Left renal pelvis (tissue), 4 donors: ENCODE measurements around the gene MICALL2. TPM values are rescaled to one million over a fixed set of nuclear protein-coding genes. Genes with fewer than 3 reads are reported as not detected.
"Not testable (repeated sequence)": the region's sequence is repeated elsewhere in the genome, so short reads cannot be mapped to it uniquely, and the experiment has no call there.

Source experiments
- DNase-seq, 4 donors: peaks; one replicate each; pipeline ENCODE4 v3.0.0-alpha.2; 2013; ENCODE audit warnings: low read depth in 4 of 4, low spot score in 3 of 4
- polyA plus RNA-seq, 4 donors: library from polyadenylated mRNA; unstranded; fragments of 120-200 nt; gene quantifications; one replicate each; pipeline ENCODE4 v1.2.1, GENCODE V29; 2013; ENCODE audit not compliant: insufficient read length in 4 of 4

The MICALL2 gene
- polyA plus RNA-seq, 4 donors, result 5.4 to 16.3 (median 7.0) TPM

DNA sequence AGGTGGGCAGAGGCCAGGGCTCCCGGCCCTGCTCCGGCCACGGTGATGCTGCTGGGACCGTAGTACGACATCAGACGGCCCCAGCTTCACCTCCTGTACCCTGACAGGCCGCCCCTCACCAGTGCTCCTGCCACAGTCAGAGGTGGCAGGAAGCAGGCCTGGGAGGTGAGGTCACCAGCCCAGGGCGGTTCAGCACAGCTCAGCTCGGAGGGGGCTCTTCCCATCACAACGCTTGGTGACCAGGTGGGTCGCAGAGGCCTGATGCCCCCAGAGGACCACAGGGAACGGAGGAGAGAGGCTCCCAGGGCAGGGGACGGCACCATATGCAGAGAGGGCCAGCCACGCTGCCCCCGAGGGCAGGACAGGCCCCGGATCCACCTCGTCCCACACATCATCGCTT is 8.8 kb downstream of the MICALL2 start:
- no peak for DNase-seq

DNA sequence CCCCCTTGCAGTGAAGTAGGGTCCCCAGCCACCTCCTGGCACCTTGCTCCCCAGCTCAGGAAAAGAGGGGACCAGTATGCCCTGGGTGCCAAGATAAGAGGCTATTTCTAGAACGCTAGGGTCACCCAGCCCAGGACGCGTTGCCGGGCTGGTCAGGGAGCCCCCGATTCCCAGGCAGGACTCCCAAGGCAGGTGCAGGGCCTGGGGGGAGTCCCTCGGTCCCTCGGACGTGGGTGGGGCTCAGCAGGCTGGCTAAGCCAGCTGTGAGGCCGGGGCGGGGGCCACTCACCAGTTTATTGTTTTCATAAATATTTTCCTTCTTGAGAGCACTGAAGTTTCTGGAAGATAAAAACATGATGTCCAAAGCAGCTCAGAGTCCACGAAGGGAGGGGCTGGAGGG is 9.3 kb downstream of the MICALL2 start:
- no peak for DNase-seq

DNA sequence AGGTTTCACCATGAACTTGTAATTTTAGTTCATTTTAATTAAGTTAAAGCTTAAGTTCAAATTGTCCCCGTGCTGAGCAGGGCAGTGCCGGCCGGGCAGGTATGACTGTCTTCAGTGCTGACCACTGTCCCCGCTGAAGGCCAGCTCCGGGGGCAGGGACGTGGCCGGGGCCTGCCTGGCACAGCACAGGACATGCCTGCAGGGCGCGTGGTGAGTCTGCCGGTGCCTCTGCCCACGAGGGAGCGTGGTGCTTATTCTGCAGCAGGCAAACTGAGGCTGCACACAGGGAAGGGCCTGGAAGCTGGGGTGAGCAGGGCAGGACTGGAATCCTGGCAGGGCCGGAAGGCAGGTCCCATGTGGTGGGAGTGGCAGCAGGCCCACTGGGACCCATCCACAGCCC is 9.8 kb downstream of the MICALL2 start:
- DNase-seq, result no peak

DNA sequence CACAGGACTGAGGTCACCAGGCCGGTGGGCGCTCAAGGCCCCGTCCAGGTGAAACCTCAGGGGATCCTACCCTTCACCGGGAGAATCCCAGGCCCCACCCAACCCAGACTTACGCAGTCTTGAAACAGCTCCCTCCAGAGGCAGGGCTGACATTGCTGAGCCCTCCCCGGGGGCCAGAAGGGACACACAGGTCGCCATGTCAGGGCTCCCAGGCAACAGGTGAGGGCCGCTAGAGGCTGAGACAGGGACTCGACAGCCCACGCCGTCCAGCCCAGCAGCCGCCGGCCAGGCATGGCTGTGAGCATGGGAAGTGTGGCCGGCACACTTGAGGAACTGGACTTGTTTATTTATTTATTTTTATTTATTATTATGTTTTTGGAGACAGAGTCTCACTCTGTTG is 10.3 kb downstream of the MICALL2 start:
- no peak for DNase-seq

DNA sequence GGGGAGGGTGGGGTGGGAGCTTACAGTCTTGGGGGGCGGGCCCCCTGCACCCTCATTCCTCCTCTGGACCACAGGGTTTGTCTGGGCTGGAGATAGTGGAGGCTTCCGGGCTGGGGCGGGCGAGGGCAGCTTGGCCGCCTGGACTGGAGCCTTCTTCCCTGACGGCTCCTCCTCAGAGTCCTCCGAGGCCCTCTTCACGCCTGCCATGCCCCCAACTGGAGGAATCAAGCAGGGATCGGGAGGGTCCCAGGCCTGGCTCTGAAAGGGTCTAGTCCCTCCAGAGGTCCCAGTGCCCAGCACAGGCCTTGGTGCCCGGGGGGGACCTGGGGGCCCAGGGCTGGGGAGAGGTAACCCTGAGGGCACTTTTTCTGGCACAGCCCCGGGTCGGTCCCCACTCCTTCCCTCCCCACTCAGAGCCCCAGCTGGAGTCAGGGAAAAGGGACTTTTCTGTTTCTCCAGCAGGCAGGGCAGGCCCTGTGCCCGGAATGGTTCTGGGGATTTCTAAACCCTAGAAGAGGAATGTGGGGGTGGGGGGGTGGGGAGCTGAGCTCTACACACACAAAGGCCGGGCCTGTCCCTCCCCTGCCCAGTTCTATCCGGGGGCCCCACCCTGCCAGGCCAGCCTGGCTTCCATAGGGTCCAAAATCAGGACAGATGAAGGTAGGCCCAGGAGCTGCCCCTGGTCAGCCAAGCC is 11.6 kb downstream of the MICALL2 start:
- DNase-seq, result no peak

DNA sequence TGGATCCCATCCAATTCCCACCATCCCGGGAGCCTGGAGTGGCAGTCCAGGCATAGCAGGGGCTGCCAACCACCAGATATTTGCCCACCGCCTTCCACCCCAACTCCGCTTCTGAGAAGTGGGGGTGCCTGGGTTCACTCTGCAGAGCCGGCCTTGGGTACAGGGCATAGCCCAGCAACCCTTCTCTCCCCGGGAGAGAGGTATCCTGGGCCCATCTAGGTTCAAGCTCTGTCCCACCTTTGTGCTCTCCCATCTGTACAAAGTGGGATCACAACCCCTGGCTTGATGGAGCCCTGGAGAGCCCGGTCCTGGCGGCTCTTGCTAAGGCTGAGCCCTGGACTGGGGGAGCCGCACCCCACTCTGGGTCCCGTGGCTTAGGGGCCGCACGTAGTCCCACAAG is 12.2 kb downstream of the MICALL2 start:
- no peak for DNase-seq

DNA sequence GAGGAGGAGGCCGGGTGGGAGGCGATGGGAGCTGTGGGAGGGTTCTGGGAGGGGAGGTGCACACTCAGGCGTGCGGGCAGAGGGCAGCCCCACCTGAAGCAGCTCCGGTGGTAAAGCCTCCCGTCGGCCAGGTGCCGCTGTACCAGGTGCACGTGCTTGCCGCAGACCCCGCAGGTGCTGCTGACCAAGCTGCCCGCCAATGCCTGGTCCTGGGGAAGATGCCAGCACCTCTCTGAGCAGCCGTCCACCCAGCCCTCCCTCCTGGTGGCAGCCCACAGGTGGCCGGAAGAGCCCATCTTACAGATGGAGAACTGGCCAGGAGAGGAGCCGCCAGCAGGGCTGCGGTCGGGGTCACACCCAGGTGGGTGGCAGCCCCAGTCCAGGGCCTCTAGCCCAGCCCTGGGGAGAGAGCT is 12.6 kb downstream of the MICALL2 start:
- DNase-seq, result no peak

DNA sequence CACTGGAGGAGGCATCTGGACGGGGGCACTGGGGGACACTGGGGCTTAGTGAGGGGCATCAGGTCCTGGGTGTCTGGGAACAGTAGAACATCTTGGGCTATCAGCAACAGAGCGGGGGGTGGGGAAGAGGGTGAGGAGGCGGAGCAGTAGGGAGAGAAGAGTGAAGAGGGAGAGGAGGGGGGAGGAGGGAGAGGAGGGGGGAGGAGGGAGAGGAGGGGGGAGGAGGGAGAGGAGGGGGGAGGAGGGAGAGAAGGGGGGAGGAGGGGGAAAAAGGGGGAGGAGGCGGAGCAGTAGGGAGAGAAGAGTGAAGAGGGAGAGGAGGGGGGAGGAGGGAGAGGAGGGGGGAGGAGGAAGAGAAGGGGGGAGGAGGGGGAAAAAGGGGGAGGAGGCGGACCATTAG is 13.2 kb downstream of the MICALL2 start:
- DNase-seq, result not testable (repeated sequence)

DNA sequence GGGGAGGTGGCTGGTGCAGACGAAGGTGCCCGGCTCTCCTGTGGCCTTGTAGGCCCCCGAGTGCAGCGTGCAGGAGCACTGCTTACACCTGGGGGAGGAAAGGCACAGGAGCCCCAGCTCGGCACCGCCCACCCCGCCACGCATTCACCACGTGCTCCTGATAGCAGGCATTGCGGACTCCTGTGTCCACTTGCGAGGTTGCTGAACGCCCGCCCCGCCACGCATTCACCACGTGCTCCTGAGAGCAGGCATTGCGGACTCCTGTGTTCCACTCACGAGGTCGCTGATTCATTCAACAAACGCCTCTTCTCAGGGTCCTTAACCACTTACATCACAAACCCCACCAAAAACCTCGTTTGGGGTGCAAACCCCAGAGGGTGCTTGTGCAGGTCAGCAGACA is 13.9 kb downstream of the MICALL2 start:
- DNase-seq, result no peak

DNA sequence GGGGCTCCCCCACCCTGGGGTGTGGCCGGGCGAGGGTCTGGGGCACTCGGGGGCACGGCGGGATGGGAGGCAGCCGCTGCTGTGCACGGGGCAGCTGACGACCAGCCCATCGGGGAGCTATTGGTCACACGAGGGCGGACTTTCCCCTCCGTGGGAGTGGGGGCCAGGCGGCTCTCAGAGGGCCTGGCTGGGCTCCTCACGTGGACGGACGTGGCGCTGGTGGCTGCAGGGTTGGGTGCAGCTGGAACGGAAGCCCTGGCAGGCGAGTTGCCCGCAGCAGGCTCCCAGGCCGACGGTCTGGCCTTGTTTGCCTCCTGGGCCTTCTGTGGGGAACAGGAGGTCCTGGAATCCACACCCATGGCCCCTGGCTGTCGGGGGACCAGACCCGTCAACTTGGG is 14.3 kb downstream of the MICALL2 start:
- DNase-seq, result no peak

DNA sequence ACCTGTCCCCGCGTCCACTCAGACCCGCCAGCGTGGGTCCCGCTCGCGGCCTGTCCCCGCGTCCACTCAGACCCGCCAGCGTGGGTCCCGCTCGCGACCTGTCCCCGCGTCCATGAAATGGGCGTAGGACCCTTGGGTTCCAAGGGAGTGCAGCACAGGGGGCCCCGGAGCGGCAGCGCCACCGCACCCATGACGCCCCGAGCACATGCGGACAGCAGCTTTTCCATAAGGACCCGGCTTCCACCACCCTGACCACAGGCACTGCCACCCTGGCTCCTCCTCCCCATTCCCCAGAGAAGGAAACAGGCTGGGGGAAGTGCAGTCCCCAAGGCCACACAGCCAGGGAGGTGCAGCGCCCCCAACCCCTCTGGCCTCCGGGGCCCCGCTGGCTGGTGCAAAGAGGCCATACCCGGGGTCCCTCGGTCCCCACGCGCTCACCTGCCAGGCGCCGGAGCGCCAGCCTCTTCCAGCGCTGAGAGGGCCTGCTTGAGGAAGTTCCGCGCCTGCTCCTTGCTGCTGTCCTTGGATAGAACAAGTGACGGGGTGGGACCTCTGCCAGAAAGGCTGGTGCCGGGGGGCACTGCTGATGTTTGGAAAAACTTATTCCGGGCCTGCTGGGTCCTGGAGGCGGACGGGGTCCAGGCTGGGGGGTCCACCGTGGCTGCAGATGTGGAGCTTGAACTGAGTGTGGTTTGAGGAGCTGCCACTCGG is 14.9 kb downstream of the MICALL2 start:
- no peak for DNase-seq

DNA sequence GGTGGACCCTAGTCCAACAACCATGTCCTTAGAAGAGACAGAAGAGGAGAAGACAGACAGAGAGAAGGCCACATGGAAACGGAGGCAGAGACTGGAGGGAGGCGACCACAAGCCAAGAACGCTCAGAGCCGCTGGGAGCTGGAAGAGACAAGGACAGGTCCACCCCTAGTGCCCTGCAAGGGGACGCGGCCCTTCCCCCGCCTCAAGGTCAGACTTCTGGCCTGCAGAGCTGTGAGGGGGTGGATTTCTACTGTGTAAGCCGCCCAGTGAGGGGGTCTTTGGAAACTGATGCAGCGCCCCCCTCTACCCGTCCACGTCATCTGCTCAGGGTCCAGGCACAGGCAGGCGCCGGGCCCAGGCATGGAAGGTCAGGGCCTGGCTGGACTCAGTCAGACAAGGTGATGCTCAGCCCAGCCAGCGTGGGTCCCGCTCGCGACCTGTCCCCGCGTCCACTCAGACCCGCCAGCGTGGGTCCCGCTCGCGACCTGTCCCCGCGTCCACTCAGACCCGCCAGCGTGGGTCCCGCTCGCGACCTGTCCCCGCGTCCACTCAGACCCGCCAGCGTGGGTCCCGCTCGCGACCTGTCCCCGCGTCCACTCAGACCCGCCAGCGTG is 15.6 kb downstream of the MICALL2 start:
- DNase-seq, result not testable (repeated sequence)

DNA sequence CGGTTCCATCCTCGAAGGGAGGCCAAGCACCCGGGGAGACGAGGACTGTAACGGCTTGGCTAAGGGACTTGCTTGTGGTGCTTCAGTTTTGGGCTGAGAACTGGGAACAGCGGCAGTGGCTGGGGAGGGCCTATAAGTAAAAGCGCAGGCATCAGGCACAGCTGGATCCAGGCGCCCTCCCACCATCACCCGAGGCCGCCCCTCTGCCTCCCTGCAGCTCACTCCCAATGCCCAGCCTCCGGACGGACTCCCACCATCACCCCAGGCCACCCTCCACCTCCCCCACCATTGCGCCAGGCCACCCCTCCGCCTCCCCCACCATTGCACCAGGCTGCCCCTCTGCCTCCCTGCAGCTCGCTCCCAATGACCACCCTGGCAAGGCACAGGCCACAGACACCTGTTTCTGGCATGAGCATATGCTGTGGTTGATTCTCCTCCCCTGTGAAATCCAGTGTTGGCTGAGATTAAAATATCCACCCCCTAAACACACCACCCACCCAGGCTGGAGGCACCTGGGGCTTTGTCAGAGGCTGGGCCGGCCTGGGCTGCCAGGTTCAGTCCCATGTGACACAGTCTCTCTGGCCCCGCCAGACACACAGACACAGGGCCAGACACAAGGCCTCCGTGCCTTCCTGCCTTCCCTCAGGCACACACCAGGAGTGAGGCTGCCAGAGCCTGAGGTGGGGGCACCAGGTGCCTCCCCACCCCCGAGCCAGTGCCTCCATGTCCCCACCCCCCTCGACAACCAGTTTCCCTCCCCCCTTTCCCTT is 16.7 kb downstream of the MICALL2 start:
- no peak for DNase-seq

DNA sequence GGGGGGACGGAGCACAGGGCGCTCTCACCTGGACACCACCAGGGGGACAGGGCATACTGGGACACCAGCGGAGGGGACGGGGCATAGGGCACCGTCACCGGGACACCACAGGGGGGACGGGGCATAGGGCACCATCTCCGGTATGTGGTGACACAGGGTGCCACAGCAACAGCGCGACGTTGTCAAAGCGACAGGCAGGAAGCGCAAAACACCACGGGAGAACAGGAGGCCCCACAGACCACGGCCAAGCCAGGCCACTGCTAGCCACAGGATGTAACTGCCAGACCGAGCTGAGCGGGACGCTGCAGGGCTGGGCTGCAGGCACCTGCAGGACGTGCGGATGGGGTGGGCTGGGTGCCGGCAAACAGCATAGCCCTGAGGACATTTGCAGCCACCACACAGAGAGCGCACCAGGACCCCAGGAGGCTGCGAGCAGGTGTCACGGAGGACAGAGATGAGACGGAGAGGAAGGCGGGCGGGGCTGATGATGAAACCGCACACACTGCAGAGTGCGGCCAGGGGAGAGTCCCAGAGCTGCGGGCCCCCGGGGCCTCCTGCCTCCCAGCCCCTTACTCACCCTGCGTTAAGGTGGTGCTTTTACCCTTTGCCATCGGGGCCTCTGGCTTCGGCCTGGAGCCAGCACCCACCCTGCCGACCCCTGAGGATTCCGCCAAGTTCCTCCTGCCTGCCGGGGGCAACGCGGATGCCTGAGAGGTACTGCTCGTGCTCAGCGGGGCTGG is 17.5 kb downstream of the MICALL2 start:
- DNase-seq, result no peak

DNA sequence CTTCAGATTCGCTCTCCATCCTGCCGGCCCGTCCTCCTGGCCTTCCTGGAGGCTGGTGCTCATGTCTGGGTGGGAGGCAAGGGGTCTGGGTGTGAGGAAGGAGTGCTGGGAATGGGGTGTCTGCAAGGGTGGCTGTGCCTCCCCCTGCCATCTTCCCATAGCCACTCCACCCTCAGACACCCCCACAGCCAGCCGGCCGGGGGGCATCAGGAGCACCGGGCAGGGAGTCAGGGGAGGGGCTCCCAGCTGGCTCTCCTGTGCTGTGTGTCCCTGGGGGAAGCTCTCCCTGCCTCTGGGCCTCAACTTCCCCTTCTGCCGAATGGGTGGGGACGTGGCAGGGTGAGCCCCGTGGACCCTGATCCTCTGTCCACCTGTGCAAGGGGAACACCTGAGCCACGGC is 18.6 kb downstream of the MICALL2 start:
- DNase-seq, result no peak

DNA sequence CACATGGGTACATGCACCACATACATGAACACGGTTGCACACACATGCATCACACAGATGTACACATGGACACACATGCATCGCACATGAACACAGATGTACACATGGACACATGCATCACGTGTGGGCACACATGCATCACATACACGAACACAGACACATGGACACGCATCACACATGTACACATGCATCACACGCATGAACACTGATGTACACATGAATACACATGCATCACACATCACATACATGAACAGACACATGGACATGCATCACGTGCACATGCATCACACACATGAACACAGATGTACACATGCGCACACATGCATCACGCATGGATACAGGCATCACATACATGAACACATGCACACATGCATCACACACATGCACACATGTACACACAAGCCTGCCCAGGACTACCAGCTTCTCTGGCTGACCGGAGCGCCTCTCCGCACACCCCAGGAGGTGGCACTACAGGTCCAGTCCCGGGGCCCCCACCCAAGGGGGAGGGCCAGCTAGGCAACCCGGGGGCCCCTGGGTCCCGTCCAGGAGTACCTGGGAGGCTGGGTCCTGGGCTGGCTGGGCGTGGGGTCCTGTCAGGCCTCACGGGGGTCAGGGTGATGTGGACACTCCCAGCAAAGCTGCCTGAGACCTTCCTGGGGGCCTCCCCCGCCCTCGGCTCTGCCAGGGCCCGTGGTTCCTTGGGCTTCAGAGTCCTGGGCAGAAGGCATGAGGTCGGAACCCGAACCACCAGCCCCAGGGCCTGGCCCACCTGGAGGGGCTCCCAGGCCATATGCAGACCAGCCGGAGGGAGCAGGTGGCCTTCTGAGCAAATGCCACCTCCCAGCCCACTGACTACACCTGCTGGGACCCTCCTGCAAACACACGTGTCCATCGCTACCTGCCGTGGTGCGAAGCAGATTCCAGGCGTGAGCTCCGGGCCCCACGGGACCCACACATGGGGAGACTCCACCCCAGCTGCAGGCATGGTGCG is 19.6 kb downstream of the MICALL2 start:
- no peak for DNase-seq

DNA sequence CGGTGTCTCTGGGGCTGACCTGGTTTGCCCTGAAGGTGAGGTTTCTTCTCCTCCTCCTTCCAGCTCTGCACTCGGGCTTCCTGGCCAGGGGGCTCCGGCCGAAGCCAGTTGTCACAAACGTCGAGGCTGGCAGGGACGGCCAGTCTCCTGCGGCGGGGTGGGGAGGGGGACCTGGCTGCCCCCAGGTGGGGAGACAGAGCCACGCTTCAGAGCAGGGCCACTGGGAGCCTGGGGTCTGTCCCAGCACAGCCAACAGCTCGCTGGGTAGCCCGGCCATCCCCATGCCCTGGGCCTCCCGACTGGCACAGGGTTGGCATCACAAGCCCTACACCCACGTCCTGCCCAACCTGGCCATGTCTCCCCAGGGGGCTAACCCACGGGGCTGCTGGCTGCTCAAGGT is 20.4 kb downstream of the MICALL2 start:
- DNase-seq, result no peak

DNA sequence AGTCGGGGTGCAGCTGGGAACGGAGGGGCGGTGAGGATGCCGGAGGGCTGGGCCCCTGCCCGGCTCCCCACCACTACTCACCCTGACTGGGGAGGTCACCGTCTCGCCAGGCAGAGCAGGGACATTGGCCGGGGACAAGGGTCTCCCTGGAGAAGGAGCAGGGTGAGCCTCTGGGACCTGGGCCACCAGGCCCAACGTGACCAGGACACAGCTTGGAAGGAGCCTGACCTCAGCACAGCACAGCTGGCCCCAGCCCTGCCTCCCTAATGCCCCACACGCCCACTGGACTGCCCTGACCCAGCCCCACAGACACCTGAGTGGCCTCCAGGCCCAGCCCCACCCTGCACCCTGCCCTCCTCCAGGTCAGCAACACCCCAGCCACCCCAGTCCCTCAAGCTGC is 21.1 kb downstream of the MICALL2 start:
- DNase-seq, result no peak

DNA sequence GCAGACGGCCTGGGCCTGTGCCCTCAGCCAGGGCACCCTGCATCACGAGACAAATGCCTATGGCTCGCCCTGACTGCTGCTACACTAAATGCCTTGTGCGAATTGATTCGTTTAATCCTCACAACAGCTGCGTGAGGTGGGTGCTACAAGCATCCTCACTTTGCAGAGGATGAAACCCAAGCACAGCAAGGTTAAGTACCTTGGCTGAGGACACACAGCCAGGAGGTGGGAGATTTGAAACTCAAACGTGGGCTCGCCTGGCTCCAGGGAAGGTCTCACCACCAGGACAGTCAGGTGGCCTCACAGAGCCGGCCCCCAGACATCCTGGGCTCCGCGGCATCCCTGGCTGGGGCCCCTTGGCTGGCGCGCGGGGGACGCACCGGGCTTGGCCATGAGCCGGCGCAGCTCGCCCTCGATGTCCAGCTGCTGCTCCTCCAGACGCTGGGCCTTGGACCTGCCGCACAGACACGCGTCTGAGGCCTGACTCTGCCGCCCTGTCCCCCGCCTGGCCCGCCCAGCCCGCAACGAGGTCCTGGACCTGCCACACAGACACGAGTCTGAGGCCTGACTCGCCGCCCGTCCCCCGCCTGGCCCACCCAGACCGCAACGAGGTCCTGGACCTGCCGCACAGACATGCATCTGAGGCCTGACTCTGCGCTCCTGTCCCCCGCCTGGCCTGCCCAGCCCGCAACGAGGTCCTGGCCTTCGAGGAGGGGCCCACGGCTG is 22.0 kb downstream of the MICALL2 start:
- no peak for DNase-seq
